Tibial artery (tissue), 4 donors: ENCODE data around the gene KLHL2.

Experiments
- DNase-seq, 2 donors: peaks; one replicate each; pipeline ENCODE4 v3.0.0-alpha.2; 2019
- H3K27ac ChIP-seq, 2 donors: fragments of 200-600 bp; sonication (generic) in 1 of 2; 1 replicate in 1 of 2; 2 replicates in 1 of 2; pipeline ENCODE4 v1.5.1; 2018 to 2019; ENCODE audit warnings: mild to moderate bottlenecking in 1 of 2
- H3K27me3 ChIP-seq, 2 donors: fragments of 200-600 bp; sonication (generic) in 1 of 2; one replicate each; pipeline versions ENCODE4 v1.5.1 to v1.6.0; 2016 to 2019
- H3K36me3 ChIP-seq, 3 donors: fragments of 200-600 bp; sonication (generic) in 2 of 3; one replicate each; pipeline ENCODE4 v1.5.1; 2016 to 2019; ENCODE audit warnings: mild to moderate bottlenecking in 2 of 3
- H3K4me1 ChIP-seq, 4 donors: fragments of 200-600 bp; sonication (generic) in 2 of 4; 1 replicate in 3 of 4; 2 replicates in 1 of 4; pipeline ENCODE4 v1.5.1; 2016 to 2019
- H3K4me3 ChIP-seq, 2 donors: fragments of 200-600 bp; sonication (generic) in 1 of 2; 1 replicate in 1 of 2; 2 replicates in 1 of 2; pipeline ENCODE4 v1.5.1; 2018 to 2019; ENCODE audit warnings: mild to moderate bottlenecking in 2 of 2
- H3K9me3 ChIP-seq, 3 donors: fragments of 200-600 bp; sonication (generic) in 1 of 3; one replicate each; pipeline ENCODE4 v1.5.1; 2016 to 2019
- CTCF ChIP-seq, 2 experiments: fragments of 200-600 bp in 1 of 2; fragments of 450-650 bp in 1 of 2; IDR thresholded peaks; one replicate each; pipeline ENCODE4 v1.5.1; 2017 to 2019; ENCODE audit warnings: antibody characterized with exemption in 2 of 2, mild to moderate bottlenecking in 1 of 2, moderate library complexity in 1 of 2
- intact Hi-C: fragments of 100-400 bp; cut with DNase I; formaldehyde crosslinking; loops from one replicate; pipeline ENCODE4 v1.15.0; 2023; ENCODE audit warnings: low total_unique reads

Gene KLHL2

GRCh38 chr4:165347647-165348569 lies 140.5 kb downstream of the KLHL2 start:
- no peak overlapping the region for H3K27ac ChIP-seq
- TF ChIP-seq CTCF (IDR thresholded peaks at IDR 0.05): no peak
- no peaks in the 10 kb centered on the region for H3K27me3 ChIP-seq

GRCh38 chr4:165351359-165352130 lies 144.2 kb downstream of the KLHL2 start:
- no peak overlapping the region for H3K27ac ChIP-seq
- H3K9me3 ChIP-seq: no peaks in the 10 kb centered on the region
- intact Hi-C loops: loop anchor here (10.0 kb wide), 1 partner anchor 217 kb away; no protein-coding TSS in a partner anchor
- DNase-seq: no peak
- no peaks in the 10 kb centered on the region for H3K36me3 ChIP-seq
- TF ChIP-seq CTCF (IDR thresholded peaks at IDR 0.05): no peak
- no peak overlapping the region for H3K4me3 ChIP-seq
- no peaks in the 10 kb centered on the region for H3K4me1 ChIP-seq
- H3K27me3 ChIP-seq: no peaks in the 10 kb centered on the region

More at GRCh38 chr4:165347647-165348569, 140.5 kb downstream of the KLHL2 start:
- no peaks in the 10 kb centered on the region for H3K4me1 ChIP-seq
- intact Hi-C loops: no loop called here
- no peaks in the 10 kb centered on the region for H3K9me3 ChIP-seq
- no peak for DNase-seq
- peaks cover 0 to 5% (median 0%) of the 10 kb centered on the region in 3 donors for H3K36me3 ChIP-seq
- H3K4me3 ChIP-seq: no peak overlapping the region

- H3K27ac ChIP-seq: no peak overlapping the region
- peak in 1 of 2 donors; percentile 40 for DNase-seq
- TF ChIP-seq CTCF (IDR thresholded peaks at IDR 0.05): peak; percentile 53 to 56
- intact Hi-C loops: loop anchor here (5.0 to 10.0 kb wide), 2 partner anchors 106 to 221 kb away; no protein-coding TSS in a partner anchor
- no peaks in the 10 kb centered on the region for H3K9me3 ChIP-seq
- H3K4me1 ChIP-seq: no peaks in the 10 kb centered on the region
- H3K4me3 ChIP-seq: no peak overlapping the region
- H3K27me3 ChIP-seq: peaks cover 0 to 3% of the 10 kb centered on the region in 2 donors
- no peaks in the 10 kb centered on the region for H3K36me3 ChIP-seq
Observed at GRCh38 chr4:165355900-165356300, 148.5 kb downstream of the KLHL2 start.

DNA sequence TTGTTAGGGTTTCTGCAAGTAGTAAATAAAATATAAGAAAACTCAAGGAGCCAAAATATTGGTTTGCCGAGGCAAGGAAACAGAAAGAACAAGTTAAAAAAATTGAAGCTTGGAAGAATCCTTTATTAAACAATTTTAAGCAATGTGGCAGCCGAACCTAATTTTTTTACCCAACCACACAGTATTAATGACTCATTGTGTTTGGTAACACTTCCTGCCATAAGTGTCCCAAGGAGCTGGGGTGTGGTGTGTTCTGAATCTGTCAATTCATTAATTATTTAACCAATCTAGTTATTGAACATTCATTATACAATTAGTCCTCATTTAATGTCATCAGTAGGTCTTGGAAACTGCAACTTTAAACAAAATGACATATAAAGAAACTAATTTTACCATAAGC lies 152.1 kb downstream of the KLHL2 start:
- no peak for TF ChIP-seq CTCF (IDR thresholded peaks at IDR 0.05)
- Histone ChIP-seq H3K27me3 (peaks cover 0 to 3% of the 10 kb centered on the region in 2 donors), H3K4me3 (no peak overlapping the region), H3K9me3 (no peaks in the 10 kb centered on the region), H3K27ac (no peak overlapping the region), H3K36me3 (no peaks in the 10 kb centered on the region), H3K4me1 (no peaks in the 10 kb centered on the region)
- DNase-seq: no peak
- intact Hi-C loops: loop anchor here (5.0 to 10.0 kb wide), 2 partner anchors 103 to 225 kb away; no protein-coding TSS in a partner anchor

- intact Hi-C loops: no loop called here
- DNase-seq: no peak
- TF ChIP-seq CTCF (IDR thresholded peaks at IDR 0.05): no peak
- no peaks in the 10 kb centered on the region for H3K4me1 ChIP-seq
- peaks cover 0 to 3% of the 10 kb centered on the region in 2 donors for H3K27me3 ChIP-seq
- no peak overlapping the region for H3K27ac ChIP-seq
- H3K9me3 ChIP-seq: no peaks in the 10 kb centered on the region
- no peak overlapping the region for H3K4me3 ChIP-seq
- H3K36me3 ChIP-seq: no peaks in the 10 kb centered on the region
Observed at GRCh38 chr4:165360041-165360695, 152.8 kb downstream of the KLHL2 start.
